Vagina (tissue), 2 donors: Measurements from ENCODE around the gene PTPRN2. TPM values are rescaled to one million over a fixed set of nuclear protein-coding genes. Genes with fewer than 3 reads are reported as not detected.

Experiments used
- DNase-seq, 2 donors: peaks; one replicate each; pipeline ENCODE4 v3.0.0-alpha.2; 2017; ENCODE audit errors: extremely low spot score in 2 of 2
- H3K27ac ChIP-seq: fragments of 200-600 bp; sonication (generic); one replicate; pipeline ENCODE4 v1.5.1; 2019
- H3K27me3 ChIP-seq: fragments of 200-600 bp; sonication (generic); one replicate; pipeline ENCODE4 v1.5.1; 2019
- H3K36me3 ChIP-seq, 2 donors: fragments of 200-600 bp; sonication (generic); one replicate each; pipeline ENCODE4 v1.5.1; 2017 to 2019
- H3K4me1 ChIP-seq: fragments of 200-600 bp; sonication (generic); one replicate; pipeline ENCODE4 v1.5.1; 2019
- H3K4me3 ChIP-seq, 2 donors: fragments of 200-600 bp; sonication (generic); 1 replicate in 1 of 2; 2 replicates in 1 of 2; pipeline ENCODE4 v1.5.1; 2016 to 2019
- H3K9me3 ChIP-seq: fragments of 200-600 bp; sonication (generic); one replicate; pipeline ENCODE4 v1.5.1; 2019
- POLR2A ChIP-seq, 2 donors: fragments of 450-650 bp; IDR thresholded peaks; one replicate each; pipeline ENCODE4 v1.6.1; 2017; ENCODE audit warnings: antibody characterized with exemption in 2 of 2, mild to moderate bottlenecking in 2 of 2, moderate library complexity in 2 of 2
- POLR2AphosphoS5 ChIP-seq, 2 donors: sonication (generic); formaldehyde crosslinking; IDR thresholded peaks; one replicate each; pipeline ENCODE4 v1.9.0; 2017; ENCODE audit warnings: antibody characterized with exemption in 2 of 2, mild to moderate bottlenecking in 2 of 2, low read depth in 1 of 2; ENCODE audit not compliant: insufficient read depth in 1 of 2
- intact Hi-C: fragments of 100-400 bp; cut with DNase I; formaldehyde crosslinking; loops from one replicate; pipeline ENCODE4 v1.15.1; 2023
- total RNA-seq: library from RNA; depleted of rRNA; stranded (reverse); fragments of >200 nt; gene quantifications from one replicate; pipeline ENCODE4 v1.2.3, GENCODE V29; 2016
- TF ChIP-seq, protein P1 (sequence below), 3 experiments: fragments of 450-650 bp in 2 of 3; fragments of 200-600 bp in 1 of 3; sonication (generic) in 1 of 3; IDR thresholded peaks; one replicate each; pipeline ENCODE4 v1.5.1; 2017 to 2019; ENCODE audit warnings: antibody characterized with exemption in 3 of 3, mild to moderate bottlenecking in 2 of 3, moderate library complexity in 2 of 3

PTPRN2 gene
- total RNA-seq, 1 donor from 2014 or later: 7.4 TPM

DNA sequence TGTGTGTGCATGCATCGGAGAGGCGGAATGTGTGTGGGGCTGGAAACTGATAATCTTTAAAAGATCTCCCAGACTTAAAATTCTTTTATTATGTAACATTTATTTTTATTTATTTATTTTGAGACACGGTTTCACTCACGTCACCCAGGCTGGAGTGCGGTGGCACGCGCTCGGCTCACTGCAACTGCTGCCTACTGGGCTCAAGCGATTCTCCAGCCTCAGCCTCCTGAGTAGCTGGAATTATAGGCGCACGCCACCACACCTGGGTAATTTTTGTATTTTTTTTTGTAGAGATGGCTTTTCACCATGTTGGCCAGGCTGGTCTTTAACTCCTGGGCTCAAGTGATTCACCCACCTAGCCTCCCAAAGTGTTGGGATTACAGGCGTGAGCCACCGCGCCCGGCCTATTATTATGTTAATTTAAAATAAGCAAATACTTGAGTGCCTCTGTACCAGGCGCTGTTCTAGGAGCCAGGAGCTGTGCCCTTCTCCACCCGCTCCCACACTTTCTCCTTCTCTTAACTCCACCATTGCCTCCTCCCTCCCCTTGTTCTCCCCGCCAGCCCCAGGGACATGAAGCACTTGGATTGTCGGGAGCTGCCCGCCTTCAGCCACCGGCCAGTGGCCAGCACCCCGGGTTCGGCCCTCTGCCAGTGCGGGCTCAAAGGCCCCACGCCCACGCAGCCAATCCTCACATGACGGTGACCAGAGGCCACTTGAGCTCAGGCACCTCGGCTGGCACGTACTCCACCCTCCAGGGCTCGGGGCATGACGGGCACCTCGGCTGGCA lies 1087.3 kb downstream of the PTPRN2 start:
- Histone ChIP-seq H3K27ac (no peak overlapping the region), H3K4me1 (no peaks in the 10 kb centered on the region), H3K27me3 (no peaks in the 10 kb centered on the region), H3K9me3 (no peaks in the 10 kb centered on the region), H3K4me3 (no peak overlapping the region), H3K36me3 (no peaks in the 10 kb centered on the region)
- no peak for TF ChIP-seq POLR2AphosphoS5 (IDR thresholded peaks at IDR 0.05; ENCODE audit: insufficient read depth in 1 of 2, low read depth in 1 of 2)
- no peak for TF ChIP-seq POLR2A (IDR thresholded peaks at IDR 0.05)
- TF ChIP-seq, protein P1, sequence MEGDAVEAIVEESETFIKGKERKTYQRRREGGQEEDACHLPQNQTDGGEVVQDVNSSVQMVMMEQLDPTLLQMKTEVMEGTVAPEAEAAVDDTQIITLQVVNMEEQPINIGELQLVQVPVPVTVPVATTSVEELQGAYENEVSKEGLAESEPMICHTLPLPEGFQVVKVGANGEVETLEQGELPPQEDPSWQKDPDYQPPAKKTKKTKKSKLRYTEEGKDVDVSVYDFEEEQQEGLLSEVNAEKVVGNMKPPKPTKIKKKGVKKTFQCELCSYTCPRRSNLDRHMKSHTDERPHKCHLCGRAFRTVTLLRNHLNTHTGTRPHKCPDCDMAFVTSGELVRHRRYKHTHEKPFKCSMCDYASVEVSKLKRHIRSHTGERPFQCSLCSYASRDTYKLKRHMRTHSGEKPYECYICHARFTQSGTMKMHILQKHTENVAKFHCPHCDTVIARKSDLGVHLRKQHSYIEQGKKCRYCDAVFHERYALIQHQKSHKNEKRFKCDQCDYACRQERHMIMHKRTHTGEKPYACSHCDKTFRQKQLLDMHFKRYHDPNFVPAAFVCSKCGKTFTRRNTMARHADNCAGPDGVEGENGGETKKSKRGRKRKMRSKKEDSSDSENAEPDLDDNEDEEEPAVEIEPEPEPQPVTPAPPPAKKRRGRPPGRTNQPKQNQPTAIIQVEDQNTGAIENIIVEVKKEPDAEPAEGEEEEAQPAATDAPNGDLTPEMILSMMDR (IDR thresholded peaks at IDR 0.05): no peak
- intact Hi-C loops: no loop called here
- no peak for DNase-seq

DNA sequence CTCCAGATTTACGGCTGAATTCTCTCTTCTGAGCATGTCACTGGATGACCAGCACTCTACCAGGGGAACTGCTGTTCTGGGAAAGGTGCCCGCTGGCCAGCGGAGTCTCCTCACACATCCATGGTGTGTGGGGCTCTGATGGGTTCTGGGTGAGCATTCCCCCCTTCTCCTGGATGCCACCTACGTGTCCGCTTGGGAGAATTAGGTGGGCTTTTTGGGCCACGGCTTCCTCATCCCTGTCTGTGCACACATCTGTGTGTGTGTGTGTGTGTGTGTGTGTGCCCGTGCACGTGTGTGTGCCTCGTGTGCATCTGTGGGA lies 1087.8 kb downstream of the PTPRN2 start:
- H3K36me3 ChIP-seq: no peaks in the 10 kb centered on the region
- no peak overlapping the region for H3K27ac ChIP-seq
- TF ChIP-seq, protein P1 (IDR thresholded peaks at IDR 0.05): no peak
- TF ChIP-seq POLR2AphosphoS5 (IDR thresholded peaks at IDR 0.05; ENCODE audit: insufficient read depth in 1 of 2, low read depth in 1 of 2) (no peak), POLR2A (IDR thresholded peaks at IDR 0.05) (no peak)
- no peak overlapping the region for H3K4me3 ChIP-seq
- DNase-seq: no peak
- H3K4me1 ChIP-seq: no peaks in the 10 kb centered on the region
- no peaks in the 10 kb centered on the region for H3K9me3 ChIP-seq
- intact Hi-C loops: no loop called here
- H3K27me3 ChIP-seq: no peaks in the 10 kb centered on the region

DNA sequence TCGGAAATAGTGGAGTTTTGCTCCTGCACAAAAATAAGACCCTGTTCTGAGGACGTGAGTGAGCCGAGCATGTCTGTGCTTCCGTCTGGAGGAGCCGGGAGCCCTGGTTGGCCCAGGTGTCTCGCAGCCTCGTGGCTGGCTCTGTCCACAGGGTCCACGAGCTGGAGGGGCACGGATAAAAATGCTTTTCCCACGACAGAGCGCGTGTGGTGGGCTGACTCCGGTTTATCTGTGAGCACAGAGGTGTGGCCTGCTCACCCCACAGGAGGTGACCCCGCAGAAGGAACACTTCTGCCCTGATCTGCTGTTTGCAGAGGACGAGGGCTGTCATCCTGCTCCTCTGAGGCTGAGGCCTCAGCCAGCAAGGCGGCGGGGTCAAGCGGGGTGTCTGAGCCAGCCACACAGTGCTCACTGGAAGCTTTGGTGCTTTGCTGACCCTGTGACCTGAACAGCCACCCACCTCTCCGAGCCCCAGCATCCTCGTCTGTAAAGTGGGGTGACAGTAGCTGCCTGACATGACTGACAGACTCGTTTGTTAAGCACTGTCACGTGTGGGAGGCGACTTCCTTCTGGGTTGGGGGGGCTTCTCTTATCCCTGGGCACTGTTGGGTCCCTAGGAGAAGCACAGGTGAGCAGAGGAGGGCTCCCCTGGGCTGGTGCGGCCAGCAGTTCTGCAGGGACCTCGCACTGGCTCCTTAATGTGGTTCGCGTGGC lies 1088.3 kb downstream of the PTPRN2 start:
- TF ChIP-seq, protein P1 (IDR thresholded peaks at IDR 0.05): no peak
- TF ChIP-seq POLR2A (IDR thresholded peaks at IDR 0.05): no peak
- no peak for TF ChIP-seq POLR2AphosphoS5 (IDR thresholded peaks at IDR 0.05; ENCODE audit: insufficient read depth in 1 of 2, low read depth in 1 of 2)
- DNase-seq: no peak
- H3K9me3 ChIP-seq: no peaks in the 10 kb centered on the region
- H3K27me3 ChIP-seq: no peaks in the 10 kb centered on the region
- no peak overlapping the region for H3K27ac ChIP-seq
- intact Hi-C loops: no loop called here
- H3K36me3 ChIP-seq: no peaks in the 10 kb centered on the region
- no peaks in the 10 kb centered on the region for H3K4me1 ChIP-seq
- no peak overlapping the region for H3K4me3 ChIP-seq

DNA sequence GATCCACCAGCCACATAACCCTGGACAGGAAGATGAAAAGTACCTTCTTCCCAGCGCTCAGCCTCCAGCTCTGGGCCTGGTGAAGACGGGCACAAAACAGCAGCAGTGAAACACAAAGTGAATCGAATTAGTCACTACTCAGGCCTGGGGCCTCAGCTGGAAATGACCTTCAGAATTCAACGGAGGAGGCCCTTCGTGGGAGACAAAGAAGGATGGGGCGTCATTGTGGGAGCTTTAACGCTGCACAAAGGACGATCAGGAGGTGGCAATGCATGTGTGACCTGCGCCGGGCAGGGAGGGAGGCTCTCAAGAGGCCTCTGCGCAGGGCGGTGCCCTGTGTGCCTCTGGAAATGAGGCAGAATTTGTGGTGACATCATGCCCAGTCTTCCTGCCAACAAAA lies 1089.0 kb downstream of the PTPRN2 start:
- Histone ChIP-seq H3K27me3 (no peaks in the 10 kb centered on the region), H3K9me3 (no peaks in the 10 kb centered on the region), H3K27ac (no peak overlapping the region), H3K4me1 (no peaks in the 10 kb centered on the region), H3K36me3 (no peaks in the 10 kb centered on the region), H3K4me3 (no peak overlapping the region)
- no peak for DNase-seq
- TF ChIP-seq, protein P1 (IDR thresholded peaks at IDR 0.05): no peak
- TF ChIP-seq POLR2A (IDR thresholded peaks at IDR 0.05): no peak
- TF ChIP-seq POLR2AphosphoS5 (IDR thresholded peaks at IDR 0.05; ENCODE audit: insufficient read depth in 1 of 2, low read depth in 1 of 2): no peak
- intact Hi-C loops: no loop called here
